SK-N-SH (cell line): ENCODE data around the gene CUX1. TPM values are rescaled to one million over a fixed set of nuclear protein-coding genes. Genes with fewer than 3 reads are reported as not detected.

Experiments
- CTCF ChIA-PET: fragments of 300-600, 350-600 bp; formaldehyde crosslinking; extraction: SDS; loops from one replicate; lab custom pipeline; 2021; lab: Yijun Ruan, JAX
- POLR2A ChIA-PET: fragments of 350-600 bp; sonication (Branson Sonifier 250); formaldehyde crosslinking; extraction: SDS; loops from one replicate; lab custom pipeline; 2020; ENCODE audit warnings: antibody characterized with exemption, inconsistent platforms; lab: Yijun Ruan, JAX
- DNase-seq: peaks from one replicate; pipeline ENCODE4 v3.0.0; 2012
- H2AFZ ChIP-seq: fragments of 200-600 bp; sonication (generic); 2 replicates; pipeline ENCODE4 v1.8.1; 2016; ENCODE audit warnings: antibody characterized with exemption, mild to moderate bottlenecking, low read depth
- H3F3A ChIP-seq: fragments of 200-600 bp; sonication (generic); replicated peaks from 2 replicates; pipeline ENCODE3; 2016; ENCODE audit warnings: antibody characterized with exemption, mild to moderate bottlenecking; ENCODE audit not compliant: insufficient read depth
- H3K27ac ChIP-seq, 2 experiments: fragments of 200-500 bp in 1 of 2; fragments of 200-600 bp in 1 of 2; sonication (Bioruptor generic) in 1 of 2; sonication (generic), shearing (Covaris generic) in 1 of 2; 2 replicates each; pipeline versions ENCODE4 v1.5.1 to v1.6.1; 2014 to 2016; ENCODE audit warnings: low read depth in 2 of 2, inconsistent platforms in 1 of 2, low read length in 1 of 2, mild to moderate bottlenecking in 1 of 2, mixed read lengths in 1 of 2
- H3K27me3 ChIP-seq: fragments of 200-600 bp; sonication (generic), shearing (Covaris generic); 2 replicates; pipeline ENCODE4 v1.6.1; 2016; ENCODE audit warnings: mixed run types; ENCODE audit not compliant: insufficient read depth
- H3K36me3 ChIP-seq, 2 experiments: fragments of 200-500 bp in 1 of 2; fragments of 200-600 bp in 1 of 2; sonication (Bioruptor generic) in 1 of 2; sonication (generic) in 1 of 2; replicated peaks in 1 of 2; 2 replicates each; pipeline versions ENCODE3 to v1.5.1; 2014 to 2016; ENCODE audit warnings: low read length in 1 of 2, mild to moderate bottlenecking in 1 of 2; ENCODE audit not compliant: insufficient read depth in 2 of 2, control insufficient read depth in 1 of 2
- H3K4me1 ChIP-seq, 2 experiments: fragments of 200-500 bp in 1 of 2; fragments of 200-600 bp in 1 of 2; sonication (Bioruptor generic) in 1 of 2; sonication (generic), shearing (Covaris generic) in 1 of 2; 2 replicates each; pipeline versions ENCODE4 v1.5.1 to v1.6.1; 2014 to 2016; ENCODE audit warnings: low read depth in 1 of 2, low read length in 1 of 2, mixed run types in 1 of 2; ENCODE audit not compliant: insufficient read depth in 2 of 2, control insufficient read depth in 1 of 2
- H3K4me2 ChIP-seq: fragments of 200-600 bp; sonication (generic), shearing (Covaris generic); 2 replicates; pipeline ENCODE4 v1.6.1; 2017; ENCODE audit warnings: mixed run types
- H3K4me3 ChIP-seq, 2 experiments: fragments of 200-500 bp in 1 of 2; fragments of 200-600 bp in 1 of 2; sonication (Bioruptor generic) in 1 of 2; sonication (generic), shearing (Covaris generic) in 1 of 2; 2 replicates each; pipeline versions ENCODE4 v1.5.1 to v1.8.1; 2014 to 2016; ENCODE audit warnings: low read depth in 2 of 2, inconsistent platforms in 1 of 2, low read length in 1 of 2, mild to moderate bottlenecking in 1 of 2, mixed read lengths in 1 of 2, moderate library complexity in 1 of 2
- H3K79me2 ChIP-seq: fragments of 200-600 bp; sonication (generic); 2 replicates; pipeline ENCODE4 v1.8.1; 2017; ENCODE audit warnings: mild to moderate bottlenecking; ENCODE audit not compliant: insufficient read depth
- H3K9ac ChIP-seq: fragments of 200-600 bp; sonication (generic); 2 replicates; pipeline ENCODE4 v1.6.1; 2017; ENCODE audit warnings: mixed run types
- H3K9me2 ChIP-seq: fragments of 200-600 bp; sonication (generic); 2 replicates; pipeline ENCODE4 v1.6.1; 2017; ENCODE audit warnings: mixed run types
- H3K9me3 ChIP-seq: fragments of 200-600 bp; sonication (generic); 2 replicates; pipeline ENCODE4 v1.6.1; 2017; ENCODE audit warnings: mixed run types, mild to moderate bottlenecking, moderate library complexity
- H4K20me1 ChIP-seq: fragments of 200-600 bp; sonication (generic); 2 replicates; pipeline ENCODE4 v1.6.1; 2017; ENCODE audit warnings: mild to moderate bottlenecking, mixed run types; ENCODE audit not compliant: insufficient read depth
- CHD2 ChIP-seq: fragments of 150-350 bp; IDR thresholded peaks from 2 replicates; pipeline ENCODE4 v1.6.1; 2018; ENCODE audit warnings: low read length; ENCODE audit not compliant: partially characterized antibody
- ELF1 ChIP-seq: IDR thresholded peaks from 2 replicates; pipeline ENCODE4 v1.4.0; 2012
- EP300 ChIP-seq, 2 experiments: IDR thresholded peaks; 2 replicates each; pipeline versions ENCODE4 v1.4.0 to v1.6.1; 2012; ENCODE audit warnings: borderline replicate concordance in 1 of 2, low read depth in 1 of 2, low read length in 1 of 2
- EZH2phosphoT487 ChIP-seq: fragments of 200-600 bp; sonication (generic); IDR thresholded peaks from 2 replicates; pipeline ENCODE4 v1.6.1; 2017; ENCODE audit warnings: low read depth, mixed run types, mild to moderate bottlenecking, antibody characterized with exemption, moderate library complexity, borderline replicate concordance
- FOXM1 ChIP-seq: IDR thresholded peaks from 2 replicates; pipeline ENCODE4 v1.4.0; 2012; ENCODE audit warnings: low read depth, mild to moderate bottlenecking
- GATA2 ChIP-seq: sonication (generic); formaldehyde crosslinking; IDR thresholded peaks from 2 replicates; pipeline ENCODE4 v1.5.0; 2020; ENCODE audit warnings: mild to moderate bottlenecking, missing genetic modification reagents
- MAX ChIP-seq: IDR thresholded peaks from 2 replicates; pipeline ENCODE4 v1.4.0; 2012; ENCODE audit warnings: low read depth
- MXI1 ChIP-seq: IDR thresholded peaks from 2 replicates; pipeline ENCODE4 v1.6.1; 2012; ENCODE audit warnings: mild to moderate bottlenecking, low read depth, low read length, improper control_type of control experiment
- PBX3 ChIP-seq: IDR thresholded peaks from 2 replicates; pipeline ENCODE4; 2012
- RAD21 ChIP-seq: IDR thresholded peaks from 2 replicates; pipeline ENCODE4 v1.6.1; 2012; ENCODE audit warnings: mild to moderate bottlenecking, low read length
- RCOR1 ChIP-seq: fragments of 150-350 bp; IDR thresholded peaks from 2 replicates; pipeline ENCODE4 v1.6.1; 2017; ENCODE audit warnings: antibody characterized with exemption, low read length
- REST ChIP-seq: IDR thresholded peaks from 2 replicates; pipeline ENCODE4 v1.6.1; 2012; ENCODE audit warnings: mild to moderate bottlenecking, low read depth, low read length, moderate library complexity
- RFX5 ChIP-seq: IDR thresholded peaks from 2 replicates; pipeline ENCODE4 v1.6.1; 2012; ENCODE audit warnings: mild to moderate bottlenecking, improper control_type of control experiment, low read length
- SIN3A ChIP-seq: IDR thresholded peaks from 2 replicates; pipeline ENCODE4 v1.6.1; 2012; ENCODE audit warnings: low read depth, mild to moderate bottlenecking, low read length, moderate library complexity, borderline replicate concordance
- SMC3 ChIP-seq: IDR thresholded peaks from 2 replicates; pipeline ENCODE4 v1.6.1; 2012; ENCODE audit warnings: low read depth, low read length, improper control_type of control experiment
- USF1 ChIP-seq: IDR thresholded peaks from 2 replicates; pipeline ENCODE4 v1.4.0; 2012; ENCODE audit warnings: low read depth, borderline replicate concordance
- USF2 ChIP-seq: fragments of 150-350 bp; IDR thresholded peaks from 2 replicates; pipeline ENCODE4 v1.6.1; 2017; ENCODE audit warnings: antibody characterized with exemption, low read length, low read depth, borderline replicate concordance
- WGBS: methylation state at CpG from one replicate; pipeline ENCODE4 v1.1.6; 2017; ENCODE audit warnings: low lambda C conversion rate; 5-methylcytosine and 5-hydroxymethylcytosine counted together
- polyA plus RNA-seq, 3 experiments: library from polyadenylated mRNA; depleted of rRNA; stranded (reverse); fragments of >200 nt; gene quantifications; 2 replicates each; pipeline ENCODE4 v1.2.3, GENCODE V29; 2012

The CUX1 gene
- polyA plus RNA-seq, 1 of the 3 experiments (the other 2 are of a cell fraction), result 68.6 TPM

- H3K27me3 ChIP-seq, result no peaks in the 10 kb centered on the region
- TF ChIP-seq SIN3A (no peak), CHD2 (no peak), RAD21 (no peak), PBX3 (no peak), USF2 (no peak), REST (no peak), ELF1 (no peak), EZH2phosphoT487 (no peak), EP300 (IDR thresholded peaks at IDR 0.05; ENCODE audit: borderline replicate concordance in 1 of 2, low read depth in 1 of 2, low read length in 1 of 2) (no peak), MXI1 (no peak), SMC3 (no peak), USF1 (no peak), GATA2 (CRISPR knock-in tag) (no peak), RCOR1 (no peak), FOXM1 (no peak), MAX (no peak), RFX5 (no peak)
- peaks cover 0 to 5% of the 10 kb centered on the region in 2 experiments; a peak in 1 of 4 replicates for H3K4me1 ChIP-seq
- ChIA-PET POLR2A (no interaction called here), CTCF (interaction anchor here (1.0 kb wide), 1 partner anchor 87 kb away, joined by 4 read pairs; no protein-coding TSS in a partner anchor)
- DNase-seq, result no peak
- no peak overlapping the region for H3K4me2 ChIP-seq
- WGBS, result 67% methylated on average over 8 of the region's 13 CpGs
- H3F3A ChIP-seq, result no peaks in the 10 kb centered on the region
- H3K79me2 ChIP-seq, result no peaks in the 10 kb centered on the region
- no peak overlapping the region for H2AFZ ChIP-seq
- no peaks in the 10 kb centered on the region for H3K9me2 ChIP-seq
- H3K36me3 ChIP-seq, result no peaks in the 10 kb centered on the region
- no peak overlapping the region; a peak in 1 of 4 replicates for H3K27ac ChIP-seq
- H3K9me3 ChIP-seq, result no peaks in the 10 kb centered on the region
- H3K9ac ChIP-seq, result no peak overlapping the region
- no peak overlapping the region for H3K4me3 ChIP-seq
- no peaks in the 10 kb centered on the region for H4K20me1 ChIP-seq
These were observed 486.4 kb downstream of the CUX1 start for GRCh38 chr7:102303669-102304422.
